HG03469 (cell line): Measurements from ENCODE around the gene SNRK.
A peak's percentile ranks its signal among the peaks of the same experiment; 100 is the strongest.

Source experiments
- ATAC-seq: cut with Tn5 transposase; IDR thresholded peaks from one replicate; pipeline ENCODE4 v1.9.1; 2021; ENCODE audit warnings: mild to moderate bottlenecking, moderate library complexity, moderate number of reproducible peaks; ENCODE audit not compliant: unreplicated experiment

The SNRK gene

GRCh38 chr3:43270078-43270477, 16.3 kb upstream of the SNRK start:
- no peak for ATAC-seq

GRCh38 chr3:43273416-43273815, 12.9 kb upstream of the SNRK start:
- no peak for ATAC-seq

GRCh38 chr3:43279082-43279481, 7.3 kb upstream of the SNRK start:
- no peak for ATAC-seq

DNA sequence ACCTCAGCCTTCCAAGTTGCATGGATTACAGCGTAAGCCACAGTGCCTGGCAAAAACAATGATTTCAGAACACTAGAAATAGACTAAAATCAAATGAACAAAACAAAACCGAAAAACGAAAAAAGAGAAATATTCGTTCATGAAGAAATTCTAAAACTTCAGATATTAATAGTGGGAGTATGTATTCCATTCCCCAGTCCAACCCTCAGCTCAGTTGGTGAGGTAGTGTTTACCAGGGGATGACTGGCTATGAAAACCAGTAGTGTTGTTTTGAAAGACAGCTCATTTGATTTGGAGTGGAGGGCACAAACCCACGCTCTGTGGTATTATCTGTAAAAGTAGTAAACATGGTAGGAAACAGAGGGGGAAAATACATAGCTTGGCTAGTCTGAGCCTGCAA, 6.8 kb upstream of the SNRK start:
- no peak for ATAC-seq

DNA sequence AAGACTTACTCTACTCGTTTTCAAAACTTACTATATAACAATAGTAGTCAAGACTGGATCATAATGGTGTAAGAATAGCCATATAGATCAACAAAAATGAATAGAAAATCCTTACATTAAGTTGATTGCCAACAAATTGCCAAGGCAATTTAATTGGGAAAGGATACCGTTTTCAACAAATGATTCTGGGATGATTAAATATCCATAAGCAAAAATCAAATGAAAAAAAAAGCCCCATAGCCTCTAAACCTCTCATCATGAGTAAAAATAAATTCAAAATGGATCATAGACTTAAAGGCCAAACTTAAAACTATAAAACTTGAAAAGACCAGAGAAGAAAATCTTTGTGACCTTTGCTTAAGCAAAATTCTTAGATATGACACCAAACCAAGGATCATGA, 5.3 kb upstream of the SNRK start:
- no peak for ATAC-seq

DNA sequence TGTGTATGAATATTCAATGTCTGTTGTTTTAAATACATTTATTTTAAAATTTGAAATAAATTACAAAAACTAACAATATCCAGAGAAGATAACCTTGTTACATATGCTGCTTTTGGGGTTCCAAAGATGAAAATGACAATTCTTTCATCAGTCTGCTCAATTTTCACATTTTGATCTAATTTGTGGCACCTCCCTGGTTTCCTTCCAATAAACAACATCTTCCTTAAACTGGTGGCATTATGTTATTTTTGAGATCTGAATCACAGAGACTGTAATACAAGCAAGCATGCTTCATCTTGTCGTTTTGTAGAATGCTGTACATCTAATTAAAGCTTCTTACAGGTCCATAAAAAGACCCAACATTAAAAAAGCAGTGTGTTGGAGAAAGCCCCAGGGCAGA, 2.2 kb upstream of the SNRK start:
- no peak for ATAC-seq

GRCh38 chr3:43285644-43286043, 696 bp upstream of the SNRK start:
- ATAC-seq = no peak

DNA sequence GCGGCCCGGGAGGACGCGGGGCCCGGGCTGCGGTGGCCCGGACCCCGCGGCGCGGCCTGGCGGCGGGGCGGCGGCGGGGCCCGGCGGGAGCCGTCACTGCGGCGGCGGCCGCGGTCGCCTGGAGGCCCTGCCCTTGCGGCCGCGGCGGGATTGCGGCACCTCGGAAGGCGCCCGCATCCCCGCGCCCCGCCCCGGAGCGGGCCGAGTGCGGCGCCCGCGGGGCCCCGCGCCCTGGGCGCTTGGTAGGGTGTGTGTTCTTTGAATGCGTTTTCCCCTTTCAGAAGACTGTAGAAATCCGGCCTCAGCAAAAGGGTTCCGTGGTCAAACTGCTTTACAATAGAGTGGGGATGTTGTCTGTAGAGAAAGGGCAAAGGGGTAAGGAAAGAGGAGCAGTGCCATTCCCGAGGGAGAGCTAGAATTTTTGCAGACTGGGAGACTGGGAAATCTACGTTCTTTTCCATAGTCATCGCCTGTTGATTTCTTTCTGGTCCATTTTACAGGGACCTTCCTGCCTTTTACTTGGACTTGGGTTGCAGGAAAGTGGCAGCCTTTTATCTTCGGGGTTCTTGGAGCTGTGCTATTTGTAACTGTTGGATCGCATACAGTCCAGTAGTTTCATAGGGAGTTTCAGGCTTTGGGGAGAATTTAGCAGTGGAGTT, 630 bp downstream of the SNRK start:
- no peak for ATAC-seq

DNA sequence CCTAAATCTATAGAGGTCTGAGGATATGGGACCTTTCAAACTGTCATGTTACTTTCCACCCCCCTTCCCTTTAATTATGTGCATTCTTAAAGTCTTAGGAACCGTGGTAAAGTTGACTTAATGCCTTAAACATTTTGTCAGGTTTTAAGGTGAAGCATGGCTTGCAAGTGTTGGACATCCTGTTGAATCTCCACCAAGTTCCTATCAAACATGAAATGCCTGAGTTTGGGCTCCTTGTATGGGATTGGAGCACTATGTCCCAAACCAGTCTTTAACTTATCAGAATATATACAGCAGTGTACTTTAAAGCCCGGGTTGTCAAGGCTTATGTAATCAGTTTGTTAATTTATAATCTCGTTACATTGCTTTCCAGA, 1.1 kb downstream of the SNRK start:
- no peak for ATAC-seq

DNA sequence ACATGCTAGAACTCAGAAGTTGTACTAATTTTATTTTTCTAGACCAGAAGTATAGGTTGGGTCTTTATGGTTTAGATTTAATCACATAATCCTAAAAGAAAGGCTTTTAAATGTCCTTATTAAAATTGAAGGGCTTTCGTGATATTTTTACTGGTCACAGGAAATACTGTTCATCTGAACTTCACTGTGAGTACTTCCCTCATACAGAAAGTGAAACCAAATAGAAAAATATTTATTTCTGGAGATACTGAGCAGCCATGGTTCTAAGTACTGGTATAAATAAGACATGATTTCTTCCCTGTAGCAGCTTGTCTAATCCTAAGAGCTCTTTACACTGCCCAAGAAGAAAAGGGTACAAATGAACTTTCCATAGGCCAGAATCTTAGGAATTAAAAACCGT, 2.0 kb downstream of the SNRK start:
- ATAC-seq = peak; percentile 51

DNA sequence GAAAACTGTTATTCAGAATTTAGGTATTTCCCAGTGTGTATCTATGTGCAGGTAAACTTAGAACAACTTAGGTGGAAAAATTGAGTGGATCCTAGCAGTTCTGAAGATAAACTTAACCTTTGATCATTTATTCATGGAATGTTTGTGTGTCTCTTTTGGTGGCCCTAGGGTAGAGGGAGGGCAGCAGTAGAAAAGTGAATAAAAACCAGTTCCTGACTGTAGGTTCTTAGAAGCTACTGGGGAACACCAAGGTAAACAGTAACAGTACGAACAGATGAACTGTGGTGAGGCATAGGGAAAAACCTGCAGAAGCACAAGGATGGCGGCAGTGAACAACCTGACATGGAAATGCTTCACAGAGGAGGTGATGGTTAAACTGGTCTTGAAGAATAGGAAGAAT, 2.5 kb downstream of the SNRK start:
- ATAC-seq = no peak

DNA sequence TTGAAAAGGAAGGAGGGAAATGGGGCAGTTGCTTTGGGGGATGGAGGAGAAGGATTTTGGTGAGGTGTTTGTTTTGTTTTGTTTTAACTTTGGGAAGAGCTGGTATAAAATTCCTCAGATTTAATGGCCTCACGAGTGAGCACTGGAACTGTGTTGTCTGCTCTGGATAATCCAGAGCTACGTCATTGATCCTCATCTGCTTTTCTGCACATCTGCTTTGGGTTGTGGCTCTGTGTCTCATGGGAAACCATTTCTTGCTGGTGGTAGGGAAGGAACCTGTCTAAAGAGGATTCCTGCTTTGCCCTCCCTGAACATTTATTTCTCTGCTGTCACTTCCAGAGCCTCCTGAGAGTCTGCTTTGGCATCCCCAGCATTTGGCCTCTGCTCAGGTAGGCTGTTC, 3.1 kb downstream of the SNRK start:
- no peak for ATAC-seq

GRCh38 chr3:43289841-43290470, 3.6 kb downstream of the SNRK start:
- no peak for ATAC-seq

DNA sequence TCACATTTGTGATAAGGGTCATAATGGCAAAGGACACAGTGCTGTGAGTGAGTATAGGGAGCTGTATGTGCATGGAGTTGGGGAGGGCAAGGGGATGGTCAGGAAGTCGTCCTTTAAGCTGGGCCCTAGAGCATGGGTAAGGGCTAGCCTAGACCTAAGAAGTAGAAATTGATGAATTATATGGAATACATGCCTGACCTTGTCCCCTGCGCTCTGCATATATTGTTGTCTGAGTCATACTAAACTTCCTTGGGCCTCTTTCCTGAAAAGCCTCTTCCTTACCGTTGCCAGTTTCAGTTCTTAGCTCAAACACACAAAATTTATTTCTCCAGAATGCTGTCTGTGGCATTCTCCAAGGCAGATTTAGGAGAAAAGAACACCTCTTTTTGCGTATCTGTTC, 4.6 kb downstream of the SNRK start:
- ATAC-seq = no peak

DNA sequence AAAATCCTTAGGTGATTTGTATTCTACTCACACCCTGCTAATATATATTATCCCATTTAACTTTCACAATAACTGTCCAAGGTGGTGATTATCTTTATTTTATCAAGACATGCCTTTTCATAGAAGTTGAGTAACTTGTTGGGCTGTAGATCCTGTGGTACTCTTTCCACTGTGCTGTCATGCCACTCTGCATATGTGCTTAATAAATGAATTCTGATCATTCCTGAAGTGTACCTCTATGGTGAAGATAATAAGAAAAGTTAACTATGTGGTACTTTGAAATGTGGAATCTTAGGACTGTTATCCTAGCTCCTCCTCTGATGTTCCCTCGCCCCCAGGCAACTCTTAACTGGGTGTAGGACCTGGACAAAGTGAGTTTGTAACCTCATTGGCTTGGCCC, 5.2 kb downstream of the SNRK start:
- ATAC-seq = no peak

GRCh38 chr3:43294975-43295374, 8.6 kb downstream of the SNRK start:
- no peak for ATAC-seq

GRCh38 chr3:43296565-43296964, 10.2 kb downstream of the SNRK start:
- ATAC-seq = peak; percentile 76

- ATAC-seq = no peak
These were observed 12.0 kb downstream of the SNRK start for GRCh38 chr3:43298292-43298691.

DNA sequence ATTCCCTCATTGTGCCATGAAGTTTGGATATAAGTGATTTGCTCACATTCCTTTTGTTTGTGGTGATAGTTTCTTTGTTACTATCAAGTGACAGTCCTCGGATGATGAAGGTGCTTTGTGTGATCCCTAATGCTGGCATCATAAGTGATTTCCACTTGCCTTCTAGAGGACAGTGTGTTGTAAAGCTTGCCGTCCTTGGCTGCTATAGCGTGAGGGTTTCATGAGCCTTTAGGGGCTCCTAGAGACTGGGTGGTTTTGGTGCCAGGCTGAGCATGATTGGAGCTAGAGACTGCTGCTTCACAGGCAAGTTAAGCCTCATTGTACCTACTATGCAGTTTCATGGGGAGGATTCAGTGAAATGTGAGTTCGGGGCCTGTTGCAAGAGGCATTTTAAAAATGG, 12.4 kb downstream of the SNRK start:
- no peak for ATAC-seq

GRCh38 chr3:43302116-43302880, 16.0 kb downstream of the SNRK start:
- ATAC-seq = no peak

DNA sequence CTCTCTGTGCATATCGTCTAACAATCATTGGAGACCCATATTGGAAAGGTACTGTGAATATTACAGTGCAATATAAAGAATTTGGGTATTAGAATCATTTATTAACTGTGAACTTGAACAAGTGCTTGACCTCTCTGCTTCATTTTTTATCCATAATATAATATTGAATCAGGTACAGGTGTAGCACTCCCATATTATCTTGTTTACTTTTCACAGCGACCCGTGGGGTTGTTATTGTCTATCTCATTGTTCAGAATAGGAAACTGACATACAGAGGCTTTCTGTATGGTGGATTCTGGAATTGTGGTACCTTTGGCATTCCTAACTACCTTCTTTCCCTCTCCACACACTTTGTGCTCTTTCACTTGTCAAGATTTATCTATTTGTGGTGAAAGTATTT, 17.8 kb downstream of the SNRK start:
- no peak for ATAC-seq

GRCh38 chr3:43307226-43307625, 20.9 kb downstream of the SNRK start:
- no peak for ATAC-seq
